HCT116 (cell line): ENCODE results near the gene GABARAPL1. TPM values are rescaled to one million over a fixed set of nuclear protein-coding genes. Genes with fewer than 3 reads are reported as not detected.

Experiments
- ATAC-seq: fragments of 200-7000 bp; cut with Tn5 transposase; 2 replicates; pipeline ENCODE4 v1.9.1; 2020; ENCODE audit warnings: mild to moderate bottlenecking, moderate library complexity
- BruUV-seq: library from RNA; stranded (reverse); fragments of 400-500 nt; replicated peaks from 2 replicates; lab custom pipeline; 2021; lab: Mats Ljungman, UMichigan
- CTCF ChIA-PET: fragments of 300-600 bp; sonication (Branson Sonifier 250); formaldehyde crosslinking; loops from one replicate; lab custom pipeline; 2021; ENCODE audit warnings: antibody characterized with exemption; lab: Charles Lee
- POLR2A ChIA-PET: fragments of 300-600, 350-600 bp; sonication (Branson Sonifier 250); formaldehyde crosslinking; loops from one replicate; lab custom pipeline; 2021; ENCODE audit warnings: antibody characterized with exemption; lab: Charles Lee
- RAD21 ChIA-PET, 2 experiments: fragments of 300-600 bp; sonication (Branson Sonifier 250); formaldehyde crosslinking; loops; one replicate each; lab custom pipeline; 2023; ENCODE audit warnings: low total read pairs in 2 of 2; ENCODE audit not compliant: uncharacterized antibody in 2 of 2, unreplicated experiment in 2 of 2, low non-redundant PET in 1 of 2; lab: Charles Lee
- DNase-seq: peaks from one replicate; pipeline ENCODE4 v3.0.0-alpha.2; 2010; ENCODE audit warnings: low read depth, low spot score
- H2AFZ ChIP-seq: fragments of 200-600 bp; shearing (Covaris generic), sonication (generic); 2 replicates; pipeline ENCODE4 v1.6.1; 2017; ENCODE audit warnings: low read depth, mixed run types, mixed read lengths, antibody characterized with exemption, low read length; ENCODE audit not compliant: poor library complexity, severe bottlenecking
- H3K27ac ChIP-seq: 2 replicates; pipeline ENCODE4 v1.5.1; 2012; ENCODE audit warnings: low read depth, low read length
- H3K27me3 ChIP-seq: fragments of 200-600 bp; sonication (generic); 2 replicates; pipeline ENCODE4 v1.6.1; 2016; ENCODE audit warnings: mixed run types, low read length, mixed read lengths; ENCODE audit not compliant: insufficient read depth
- H3K36me3 ChIP-seq, 2 experiments: fragments of 200-500 bp in 1 of 2; fragments of 200-600 bp in 1 of 2; sonication (Bioruptor generic) in 1 of 2; sonication (generic) in 1 of 2; 2 replicates each; pipeline versions ENCODE4 v1.5.1 to v1.6.1; 2014 to 2016; ENCODE audit warnings: low read length in 2 of 2, inconsistent platforms in 1 of 2, mixed read lengths in 1 of 2, mixed run types in 1 of 2; ENCODE audit not compliant: insufficient read depth in 2 of 2, control insufficient read depth in 1 of 2
- H3K4me1 ChIP-seq, 2 experiments: fragments of 200-600 bp in 1 of 2; sonication (generic) in 1 of 2; 2 replicates each; pipeline versions ENCODE4 v1.5.1 to v1.6.1; 2012 to 2017; ENCODE audit warnings: low read length in 2 of 2, inconsistent platforms in 1 of 2, mild to moderate bottlenecking in 1 of 2, mixed read lengths in 1 of 2, mixed run types in 1 of 2, moderate library complexity in 1 of 2; ENCODE audit not compliant: insufficient read depth in 2 of 2, control insufficient read depth in 1 of 2
- H3K4me2 ChIP-seq: fragments of 200-600 bp; sonication (generic); 2 replicates; pipeline ENCODE4 v1.6.1; 2017; ENCODE audit warnings: mixed run types, low read length, mixed read lengths
- H3K4me3 ChIP-seq, 2 experiments: fragments of 200-600 bp in 1 of 2; sonication (generic) in 1 of 2; replicated peaks in 1 of 2; 2 replicates each; pipeline ENCODE4 v1.5.1; 2011 to 2016; ENCODE audit warnings: low read length in 2 of 2, control low read depth in 1 of 2, low read depth in 1 of 2, mild to moderate bottlenecking in 1 of 2, mixed read lengths in 1 of 2, mixed run types in 1 of 2
- H3K79me2 ChIP-seq: fragments of 200-600 bp; sonication (generic); 2 replicates; pipeline ENCODE4 v1.6.1; 2017; ENCODE audit warnings: mild to moderate bottlenecking, mixed run types, low read length, moderate library complexity, mixed read lengths; ENCODE audit not compliant: insufficient read depth
- H3K9ac ChIP-seq: fragments of 200-600 bp; sonication (generic); 2 replicates; pipeline ENCODE4 v1.6.1; 2016; ENCODE audit warnings: low read length, mixed read lengths
- H3K9me2 ChIP-seq: fragments of 200-600 bp; sonication (generic), shearing (Covaris generic); 2 replicates; pipeline ENCODE4 v1.6.1; 2017; ENCODE audit warnings: mixed run types, mild to moderate bottlenecking, moderate library complexity; ENCODE audit not compliant: insufficient read depth
- H3K9me3 ChIP-seq, 2 experiments: fragments of 200-500 bp in 1 of 2; fragments of 200-600 bp in 1 of 2; sonication (Bioruptor generic) in 1 of 2; sonication (generic) in 1 of 2; 2 replicates each; pipeline ENCODE4 v1.6.1; 2014 to 2017; ENCODE audit warnings: low read length in 2 of 2, mixed read lengths in 2 of 2, inconsistent platforms in 1 of 2, low read depth in 1 of 2, mild to moderate bottlenecking in 1 of 2, mixed run types in 1 of 2, moderate library complexity in 1 of 2; ENCODE audit not compliant: control insufficient read depth in 1 of 2, insufficient read depth in 1 of 2
- H4K20me1 ChIP-seq: fragments of 200-600 bp; sonication (generic), shearing (Covaris generic); 2 replicates; pipeline ENCODE4 v1.6.1; 2017; ENCODE audit warnings: mixed run types, mild to moderate bottlenecking, moderate library complexity; ENCODE audit not compliant: insufficient read depth
- ATF3 ChIP-seq: IDR thresholded peaks from 2 replicates; pipeline ENCODE4 v1.6.1; 2012
- CTCF ChIP-seq, 3 experiments: fragments of 200-600 bp in 1 of 3; sonication (generic) in 1 of 3; IDR thresholded peaks in 2 of 3; conservative IDR thresholded peaks in 1 of 3; 2 replicates each; pipeline ENCODE4 v1.5.1; 2012 to 2017; ENCODE audit warnings: low read depth in 2 of 3, low read length in 2 of 3, antibody characterized with exemption in 1 of 3, borderline replicate concordance in 1 of 3, control low read depth in 1 of 3, mild to moderate bottlenecking in 1 of 3, mixed read lengths in 1 of 3, mixed run types in 1 of 3, moderate library complexity in 1 of 3; ENCODE audit not compliant: insufficient read depth in 1 of 3
- EGR1 ChIP-seq: IDR thresholded peaks from 2 replicates; pipeline ENCODE4 v1.6.1; 2012; ENCODE audit warnings: low read depth
- ELF1 ChIP-seq: IDR thresholded peaks from 2 replicates; pipeline ENCODE4 v1.6.1; 2012; ENCODE audit warnings: low read depth, borderline replicate concordance
- EZH2 ChIP-seq: fragments of 200-600 bp; sonication (generic); IDR thresholded peaks from 2 replicates; pipeline ENCODE4 v1.6.1; 2017; ENCODE audit warnings: antibody characterized with exemption, mixed run types
- JUND ChIP-seq: IDR thresholded peaks from 2 replicates; pipeline ENCODE4 v1.6.1; 2012
- MAX ChIP-seq: IDR thresholded peaks from 2 replicates; pipeline ENCODE4 v1.6.1; 2012
- POLR2AphosphoS5 ChIP-seq: IDR thresholded peaks from 2 replicates; pipeline ENCODE4 v1.6.1; 2011; ENCODE audit warnings: mild to moderate bottlenecking, low read depth, low read length, moderate library complexity
- REST ChIP-seq: IDR thresholded peaks from 2 replicates; pipeline ENCODE4 v1.6.1; 2012; ENCODE audit warnings: low read depth
- SIN3A ChIP-seq: IDR thresholded peaks from 2 replicates; pipeline ENCODE4 v1.6.1; 2012; ENCODE audit warnings: low read depth
- TCF7L2 ChIP-seq: IDR thresholded peaks from 2 replicates; pipeline ENCODE4 v1.7.0; 2011; ENCODE audit warnings: borderline replicate concordance, inconsistent platforms; ENCODE audit not compliant: insufficient read depth, insufficient read length; ENCODE audit errors: extremely low read depth
- YY1 ChIP-seq: IDR thresholded peaks from 2 replicates; pipeline ENCODE4 v1.6.1; 2011; ENCODE audit warnings: low read length, low read depth, moderate library complexity, mild to moderate bottlenecking; ENCODE audit not compliant: insufficient replicate concordance; ENCODE audit errors: extremely low read depth
- ZFX ChIP-seq: fragments of 450-650 bp; IDR thresholded peaks from 2 replicates; pipeline ENCODE4 v1.6.1; 2017
- ZNF274 ChIP-seq: fragments of 200-500 bp; sonication (Bioruptor generic); IDR thresholded peaks from 2 replicates; pipeline ENCODE4 v1.6.1; 2014; ENCODE audit warnings: mild to moderate bottlenecking, low read depth, low read length, inconsistent platforms
- intact Hi-C: fragments of 100-400 bp; cut with micrococcal nuclease; formaldehyde crosslinking; loops from 2 replicates; pipeline ENCODE4 v1.10.0; 2022
- total RNA-seq: library from RNA; stranded (reverse); gene quantifications from one replicate; pipeline ENCODE4 v1.2.1, GENCODE V29; 2021; ENCODE audit not compliant: unreplicated experiment

GABARAPL1 gene
- total RNA-seq, 1 experiment from 2014 or later: 35.5 TPM

- no peak for TF ChIP-seq CTCF (IDR thresholded peaks at IDR 0.05 in 2 of 3, conservative IDR thresholded peaks at IDR 0.05 in 1 of 3; ENCODE audit: borderline replicate concordance in 1 of 3, insufficient read depth in 1 of 3, low read depth in 2 of 3, low read length in 2 of 3)
- no peak for TF ChIP-seq ATF3
- no peak for TF ChIP-seq ZNF274
- no peak for TF ChIP-seq MAX
Observed at GRCh38 chr12:10241727-10242126, 29.1 kb downstream of the GABARAPL1 start (continued).

- intact Hi-C loops: loop anchor here (5.0 kb wide), 1 partner anchor 1245 kb away; no protein-coding TSS in a partner anchor
- CTCF ChIA-PET: no interaction called here
- no peak for TF ChIP-seq POLR2AphosphoS5
- no peak for TF ChIP-seq REST
- TF ChIP-seq SIN3A: no peak
- no peak for TF ChIP-seq ZFX
- no peak for TF ChIP-seq EZH2
- no peak for TF ChIP-seq CTCF (IDR thresholded peaks at IDR 0.05 in 2 of 3, conservative IDR thresholded peaks at IDR 0.05 in 1 of 3; ENCODE audit: borderline replicate concordance in 1 of 3, insufficient read depth in 1 of 3, low read depth in 2 of 3, low read length in 2 of 3)
- TF ChIP-seq MAX: no peak
- TF ChIP-seq YY1: no peak
- no peak for TF ChIP-seq ELF1
- TF ChIP-seq EGR1: no peak
- no peak for TF ChIP-seq JUND
- TF ChIP-seq TCF7L2: no peak
- no peak for TF ChIP-seq ATF3
Observed at GRCh38 chr12:10242539-10242938, 29.9 kb downstream of the GABARAPL1 start.

More at GRCh38 chr12:10242539-10242938, 29.9 kb downstream of the GABARAPL1 start:
- no peak overlapping the region for H3K4me2 ChIP-seq
- no peaks in the 10 kb centered on the region for H3K9me2 ChIP-seq
- ChIA-PET RAD21 (no interaction called here), POLR2A (no interaction called here)
- H3K4me3 ChIP-seq: no peak overlapping the region
- no peaks in the 10 kb centered on the region for H4K20me1 ChIP-seq
- no peak overlapping the region for H2AFZ ChIP-seq
- no peaks in the 10 kb centered on the region for H3K9me3 ChIP-seq
- no peaks in the 10 kb centered on the region for H3K36me3 ChIP-seq
- no peaks in the 10 kb centered on the region for H3K27me3 ChIP-seq
- BruUV-seq: no TSS peak
- H3K9ac ChIP-seq: no peak overlapping the region
- DNase-seq (no peak), ATAC-seq (no peak)
- H3K4me1 ChIP-seq: no peaks in the 10 kb centered on the region
- no peak overlapping the region for H3K27ac ChIP-seq
- H3K79me2 ChIP-seq: no peaks in the 10 kb centered on the region
